ENCODE results near the gene ZDHHC4. TPM values are rescaled to one million over a fixed set of nuclear protein-coding genes. Genes with fewer than 3 reads are reported as not detected.

The ZDHHC4 gene
- total RNA-seq, 1 donor from 2014 or later = 67.9 TPM

GRCh38 chr7:6554848-6555247, 22.4 kb upstream of the ZDHHC4 start:
- DNase-seq (ENCODE audit: extremely low spot score, unreplicated experiment) = no peak
- no peaks in the 10 kb centered on the region for H3K4me1 Mint-ChIP-seq (ENCODE audit: unreplicated experiment)
- peaks cover 4% of the 10 kb centered on the region for H3K27me3 Mint-ChIP-seq
- H3K9me3 Mint-ChIP-seq = no peaks in the 10 kb centered on the region
- H3K27ac Mint-ChIP-seq = no peak overlapping the region
- H3K36me3 Mint-ChIP-seq = no peaks in the 10 kb centered on the region
- TF ChIP-seq CTCF (conservative IDR thresholded peaks at IDR 0.05) = no peak
- no peak overlapping the region for H3K4me3 Mint-ChIP-seq

GRCh38 chr7:6556196-6556595, 21.1 kb upstream of the ZDHHC4 start:
- H3K4me1 Mint-ChIP-seq (ENCODE audit: unreplicated experiment) = no peaks in the 10 kb centered on the region
- H3K9me3 Mint-ChIP-seq = no peaks in the 10 kb centered on the region
- TF ChIP-seq CTCF (conservative IDR thresholded peaks at IDR 0.05) = no peak
- no peaks in the 10 kb centered on the region for H3K36me3 Mint-ChIP-seq
- DNase-seq (ENCODE audit: extremely low spot score, unreplicated experiment) = no peak
- peaks cover 6% of the 10 kb centered on the region for H3K27me3 Mint-ChIP-seq
- no peak overlapping the region for H3K4me3 Mint-ChIP-seq
- no peak overlapping the region for H3K27ac Mint-ChIP-seq

- no peak for DNase-seq (ENCODE audit: extremely low spot score, unreplicated experiment)
- Mint-ChIP-seq H3K27ac (no peak overlapping the region), H3K4me3 (no peak overlapping the region), H3K4me1 (ENCODE audit: unreplicated experiment) (no peaks in the 10 kb centered on the region), H3K9me3 (no peaks in the 10 kb centered on the region), H3K27me3 (peaks cover 6% of the 10 kb centered on the region), H3K36me3 (no peaks in the 10 kb centered on the region)
- peak; percentile 62 for TF ChIP-seq CTCF (conservative IDR thresholded peaks at IDR 0.05)
Measured at GRCh38 chr7:6558837-6559236, 18.4 kb upstream of the ZDHHC4 start.

- no peak overlapping the region for H3K4me3 Mint-ChIP-seq
Measured at GRCh38 chr7:6559896-6560295, 17.4 kb upstream of the ZDHHC4 start.

GRCh38 chr7:6562106-6562505, 15.1 kb upstream of the ZDHHC4 start:
- Mint-ChIP-seq H3K9me3 (no peaks in the 10 kb centered on the region), H3K4me1 (ENCODE audit: unreplicated experiment) (no peaks in the 10 kb centered on the region), H3K36me3 (no peaks in the 10 kb centered on the region), H3K4me3 (no peak overlapping the region), H3K27me3 (peaks cover 9% of the 10 kb centered on the region), H3K27ac (no peak overlapping the region)
- TF ChIP-seq CTCF (conservative IDR thresholded peaks at IDR 0.05) = no peak
- DNase-seq (ENCODE audit: extremely low spot score, unreplicated experiment) = no peak

More at GRCh38 chr7:6559896-6560295, 17.4 kb upstream of the ZDHHC4 start:
- H3K9me3 Mint-ChIP-seq = no peaks in the 10 kb centered on the region
- TF ChIP-seq CTCF (conservative IDR thresholded peaks at IDR 0.05) = no peak
- no peak for DNase-seq (ENCODE audit: extremely low spot score, unreplicated experiment)
- H3K27me3 Mint-ChIP-seq = peaks cover 9% of the 10 kb centered on the region
- no peak overlapping the region for H3K27ac Mint-ChIP-seq
- no peaks in the 10 kb centered on the region for H3K4me1 Mint-ChIP-seq (ENCODE audit: unreplicated experiment)
- H3K36me3 Mint-ChIP-seq = no peaks in the 10 kb centered on the region
